K562 (cell line): ENCODE data around the gene STRA8. TPM values are rescaled to one million over a fixed set of nuclear protein-coding genes. Genes with fewer than 3 reads are reported as not detected.

Experiments used
- CREM ChIP-seq: IDR thresholded peaks from 2 replicates; pipeline ENCODE4 v1.6.1; 2014; ENCODE audit warnings: antibody characterized with exemption, low read depth
- CXXC5 ChIP-seq: fragments of 250-450 bp; sonication (Bioruptor Pico); IDR thresholded peaks from 2 replicates; pipeline ENCODE4 v1.8.0; 2022; ENCODE audit warnings: inconsistent platforms, mild to moderate bottlenecking, moderate library complexity
- HNRNPH1 ChIP-seq: fragments of 200-400 bp; formaldehyde crosslinking; optimal IDR thresholded peaks from 2 replicates; pipeline ENCODE3; 2017; ENCODE audit warnings: low read depth, mild to moderate bottlenecking, low read length, moderate library complexity
- LEF1 ChIP-seq: fragments of 450-650 bp; IDR thresholded peaks from 2 replicates; pipeline ENCODE4 v1.6.1; 2016; ENCODE audit warnings: mild to moderate bottlenecking
- PHF21A ChIP-seq: fragments of 450-650 bp; IDR thresholded peaks from 2 replicates; pipeline ENCODE4 v1.6.1; 2017; ENCODE audit warnings: low read depth, borderline replicate concordance
- RBM22 ChIP-seq: fragments of 200-400 bp; formaldehyde crosslinking; IDR thresholded peaks from 2 replicates; pipeline ENCODE4 v1.6.1; 2018; ENCODE audit warnings: low read length, low read depth; ENCODE audit not compliant: poor library complexity, severe bottlenecking
- TAF1 ChIP-seq: IDR thresholded peaks from 2 replicates; pipeline ENCODE4 v1.6.1; 2011; ENCODE audit warnings: mild to moderate bottlenecking, low read length, moderate library complexity; ENCODE audit not compliant: insufficient read depth, control insufficient read depth, severe bottlenecking; ENCODE audit errors: extremely low read depth
- ZBTB5 ChIP-seq: fragments of 450-650 bp; IDR thresholded peaks from 2 replicates; pipeline ENCODE4 v1.6.1; 2017; ENCODE audit warnings: antibody characterized with exemption
- ZNF3 ChIP-seq: fragments of 250-450 bp; sonication (Bioruptor Pico); IDR thresholded peaks from 2 replicates; pipeline ENCODE4 v1.5.0; 2021; ENCODE audit warnings: mild to moderate bottlenecking, moderate library complexity
- ZNF583 ChIP-seq: fragments of 250-450 bp; sonication (Bioruptor Pico); IDR thresholded peaks from 2 replicates; pipeline ENCODE4 v1.4.0; 2020
- polyA plus RNA-seq, 8 experiments: library from polyadenylated mRNA; depleted of rRNA in 4 of 8; stranded (reverse) in 5 of 8; unstranded in 3 of 8; fragments of >200 nt; fragmentation: Nextera tagmentation in 2 of 8; fragmentation: Illumina TruSeq in 1 of 8; extraction: Ambion mirVana in 2 of 8; extraction: Trizol in 1 of 8; gene quantifications; 2 replicates each; pipeline versions ENCODE4 v1.2.1 to v1.2.3, GENCODE V29; 2011 to 2014; ENCODE audit warnings: inconsistent platforms in 1 of 8, missing spikeins in 1 of 8
- total RNA-seq, 7 experiments: library from RNA; depleted of rRNA in 6 of 7; stranded (reverse); fragments of >200 nt in 6 of 7; fragmentation: Illumina TruSeq in 2 of 7; extraction: Trizol in 2 of 7; gene quantifications; 2 replicates each; pipeline versions ENCODE4 v1.2.1 to v1.2.3, GENCODE V29; 2011 to 2021; ENCODE audit warnings: low replicate concordance in 1 of 7
- TF ChIP-seq, protein P1 (sequence below): fragments of 450-650 bp; formaldehyde crosslinking; IDR thresholded peaks from 2 replicates; pipeline ENCODE4 v1.4.0; 2022; ENCODE audit warnings: missing genetic modification characterization
- TF ChIP-seq, protein P2 (sequence below): sonication (generic); formaldehyde crosslinking; IDR thresholded peaks from 2 replicates; pipeline ENCODE4 v1.4.0; 2020; ENCODE audit warnings: mild to moderate bottlenecking, missing genetic modification reagents
- TF ChIP-seq, protein P3 (sequence below): fragments of 250-450 bp; sonication (Bioruptor Pico); IDR thresholded peaks from 2 replicates; pipeline ENCODE4 v1.6.1; 2021; ENCODE audit warnings: mild to moderate bottlenecking
- TF ChIP-seq, protein P4 (sequence below): fragments of 250-450 bp; sonication (Bioruptor Pico); IDR thresholded peaks from 2 replicates; pipeline ENCODE4 v1.8.0; 2022; ENCODE audit warnings: moderate library complexity, mild to moderate bottlenecking, inconsistent platforms
- TF ChIP-seq, protein P5 (sequence below): fragments of 250-450 bp; sonication (Bioruptor Pico); IDR thresholded peaks from 2 replicates; pipeline ENCODE4 v1.4.0; 2020; ENCODE audit warnings: mild to moderate bottlenecking, moderate library complexity

The STRA8 gene
- total and polyA plus RNA-seq, 9 of the 15 experiments (the other 6 are each of a cell fraction or from before 2014, with no cell fraction given): not detected

DNA sequence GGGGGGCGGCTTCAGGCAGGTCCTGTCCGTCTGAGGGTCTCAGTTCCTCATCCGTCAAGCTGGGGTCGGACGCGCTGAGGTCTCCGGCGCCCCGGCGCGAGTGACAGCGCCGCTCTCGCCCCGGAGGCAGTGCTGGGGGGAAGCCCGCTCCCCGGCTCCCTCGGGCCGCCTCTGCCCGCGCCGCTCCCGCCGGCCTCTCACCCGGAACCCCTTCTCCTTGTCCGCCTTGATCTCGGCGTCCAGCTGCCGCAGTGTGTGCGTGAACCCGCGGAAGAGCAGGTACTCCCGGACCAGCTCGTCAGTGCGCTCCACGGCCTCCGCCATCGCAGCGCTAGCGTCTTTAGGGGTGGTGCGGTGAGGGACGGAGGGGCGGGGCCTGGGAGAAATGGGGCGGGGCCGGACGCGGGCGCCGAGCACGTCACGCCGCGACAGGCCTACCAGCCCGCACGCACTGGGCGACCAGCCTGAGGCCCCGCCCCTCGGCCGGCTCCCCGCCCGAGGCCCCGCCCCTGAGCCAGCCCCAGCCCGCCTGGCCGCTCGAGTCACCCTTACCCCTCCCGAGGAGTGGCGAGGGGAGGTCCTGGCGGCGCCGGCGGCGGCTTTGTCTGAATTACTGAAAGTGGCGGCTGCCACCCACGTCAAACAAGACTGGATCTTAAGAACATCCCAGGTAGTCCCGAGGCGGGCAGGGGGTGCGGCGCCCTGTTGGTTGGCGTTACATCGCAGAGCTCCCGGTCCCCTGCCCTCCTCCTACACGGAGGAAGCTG is 22.3 kb upstream of the STRA8 start, which contains the start of gene WDR91 (continued):
- TF ChIP-seq, protein P1, sequence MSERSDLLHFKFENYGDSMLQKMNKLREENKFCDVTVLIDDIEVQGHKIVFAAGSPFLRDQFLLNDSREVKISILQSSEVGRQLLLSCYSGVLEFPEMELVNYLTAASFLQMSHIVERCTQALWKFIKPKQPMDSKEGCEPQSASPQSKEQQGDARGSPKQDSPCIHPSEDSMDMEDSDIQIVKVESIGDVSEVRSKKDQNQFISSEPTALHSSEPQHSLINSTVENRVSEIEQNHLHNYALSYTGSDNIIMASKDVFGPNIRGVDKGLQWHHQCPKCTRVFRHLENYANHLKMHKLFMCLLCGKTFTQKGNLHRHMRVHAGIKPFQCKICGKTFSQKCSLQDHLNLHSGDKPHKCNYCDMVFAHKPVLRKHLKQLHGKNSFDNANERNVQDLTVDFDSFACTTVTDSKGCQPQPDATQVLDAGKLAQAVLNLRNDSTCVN (CRISPR knock-in tag): 0 out of 2 replicates have a peak, but pooled peaks have one; percentile 16
- no peak for TF ChIP-seq ZBTB5
- no peak for TF ChIP-seq PHF21A
- TF ChIP-seq HNRNPH1: no peak
- peak; percentile 78; the same call in 1 of the 2 replicates for TF ChIP-seq CXXC5 (CRISPR knock-in tag)
- TF ChIP-seq CREM: peak; percentile 88
- peak; percentile 79; the same call in 1 of the 2 replicates for TF ChIP-seq ZNF583
- no peak for TF ChIP-seq RBM22
- TF ChIP-seq, protein P2, sequence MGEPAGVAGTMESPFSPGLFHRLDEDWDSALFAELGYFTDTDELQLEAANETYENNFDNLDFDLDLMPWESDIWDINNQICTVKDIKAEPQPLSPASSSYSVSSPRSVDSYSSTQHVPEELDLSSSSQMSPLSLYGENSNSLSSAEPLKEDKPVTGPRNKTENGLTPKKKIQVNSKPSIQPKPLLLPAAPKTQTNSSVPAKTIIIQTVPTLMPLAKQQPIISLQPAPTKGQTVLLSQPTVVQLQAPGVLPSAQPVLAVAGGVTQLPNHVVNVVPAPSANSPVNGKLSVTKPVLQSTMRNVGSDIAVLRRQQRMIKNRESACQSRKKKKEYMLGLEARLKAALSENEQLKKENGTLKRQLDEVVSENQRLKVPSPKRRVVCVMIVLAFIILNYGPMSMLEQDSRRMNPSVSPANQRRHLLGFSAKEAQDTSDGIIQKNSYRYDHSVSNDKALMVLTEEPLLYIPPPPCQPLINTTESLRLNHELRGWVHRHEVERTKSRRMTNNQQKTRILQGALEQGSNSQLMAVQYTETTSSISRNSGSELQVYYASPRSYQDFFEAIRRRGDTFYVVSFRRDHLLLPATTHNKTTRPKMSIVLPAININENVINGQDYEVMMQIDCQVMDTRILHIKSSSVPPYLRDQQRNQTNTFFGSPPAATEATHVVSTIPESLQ (CRISPR knock-in tag): 0 out of 2 replicates have a peak, but pooled peaks have one; percentile 54
- no peak for TF ChIP-seq ZNF3
- peak; percentile 97 for TF ChIP-seq TAF1
- no peak for TF ChIP-seq LEF1
- TF ChIP-seq, protein P3, sequence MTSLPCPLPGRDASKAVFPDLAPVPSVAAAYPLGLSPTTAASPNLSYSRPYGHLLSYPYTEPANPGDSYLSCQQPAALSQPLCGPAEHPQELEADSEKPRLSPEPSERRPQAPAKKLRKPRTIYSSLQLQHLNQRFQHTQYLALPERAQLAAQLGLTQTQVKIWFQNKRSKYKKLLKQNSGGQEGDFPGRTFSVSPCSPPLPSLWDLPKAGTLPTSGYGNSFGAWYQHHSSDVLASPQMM (CRISPR knock-in tag): no peak
- TF ChIP-seq, protein P4, sequence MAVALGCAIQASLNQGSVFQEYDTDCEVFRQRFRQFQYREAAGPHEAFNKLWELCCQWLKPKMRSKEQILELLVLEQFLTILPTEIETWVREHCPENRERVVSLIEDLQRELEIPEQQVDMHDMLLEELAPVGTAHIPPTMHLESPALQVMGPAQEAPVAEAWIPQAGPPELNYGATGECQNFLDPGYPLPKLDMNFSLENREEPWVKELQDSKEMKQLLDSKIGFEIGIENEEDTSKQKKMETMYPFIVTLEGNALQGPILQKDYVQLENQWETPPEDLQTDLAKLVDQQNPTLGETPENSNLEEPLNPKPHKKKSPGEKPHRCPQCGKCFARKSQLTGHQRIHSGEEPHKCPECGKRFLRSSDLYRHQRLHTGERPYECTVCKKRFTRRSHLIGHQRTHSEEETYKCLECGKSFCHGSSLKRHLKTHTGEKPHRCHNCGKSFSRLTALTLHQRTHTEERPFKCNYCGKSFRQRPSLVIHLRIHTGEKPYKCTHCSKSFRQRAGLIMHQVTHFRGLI (CRISPR knock-in tag): no peak
- TF ChIP-seq, protein P5, sequence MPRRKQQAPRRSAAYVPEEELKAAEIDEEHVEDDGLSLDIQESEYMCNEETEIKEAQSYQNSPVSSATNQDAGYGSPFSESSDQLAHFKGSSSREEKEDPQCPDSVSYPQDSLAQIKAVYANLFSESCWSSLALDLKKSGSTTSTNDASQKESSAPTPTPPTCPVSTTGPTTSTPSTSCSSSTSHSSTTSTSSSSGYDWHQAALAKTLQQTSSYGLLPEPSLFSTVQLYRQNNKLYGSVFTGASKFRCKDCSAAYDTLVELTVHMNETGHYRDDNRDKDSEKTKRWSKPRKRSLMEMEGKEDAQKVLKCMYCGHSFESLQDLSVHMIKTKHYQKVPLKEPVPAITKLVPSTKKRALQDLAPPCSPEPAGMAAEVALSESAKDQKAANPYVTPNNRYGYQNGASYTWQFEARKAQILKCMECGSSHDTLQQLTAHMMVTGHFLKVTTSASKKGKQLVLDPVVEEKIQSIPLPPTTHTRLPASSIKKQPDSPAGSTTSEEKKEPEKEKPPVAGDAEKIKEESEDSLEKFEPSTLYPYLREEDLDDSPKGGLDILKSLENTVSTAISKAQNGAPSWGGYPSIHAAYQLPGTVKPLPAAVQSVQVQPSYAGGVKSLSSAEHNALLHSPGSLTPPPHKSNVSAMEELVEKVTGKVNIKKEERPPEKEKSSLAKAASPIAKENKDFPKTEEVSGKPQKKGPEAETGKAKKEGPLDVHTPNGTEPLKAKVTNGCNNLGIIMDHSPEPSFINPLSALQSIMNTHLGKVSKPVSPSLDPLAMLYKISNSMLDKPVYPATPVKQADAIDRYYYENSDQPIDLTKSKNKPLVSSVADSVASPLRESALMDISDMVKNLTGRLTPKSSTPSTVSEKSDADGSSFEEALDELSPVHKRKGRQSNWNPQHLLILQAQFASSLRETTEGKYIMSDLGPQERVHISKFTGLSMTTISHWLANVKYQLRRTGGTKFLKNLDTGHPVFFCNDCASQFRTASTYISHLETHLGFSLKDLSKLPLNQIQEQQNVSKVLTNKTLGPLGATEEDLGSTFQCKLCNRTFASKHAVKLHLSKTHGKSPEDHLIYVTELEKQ: no peak
